Measurements from ENCODE around the gene BCAP29. TPM values are rescaled to one million over a fixed set of nuclear protein-coding genes. Genes with fewer than 3 reads are reported as not detected.

BCAP29 gene
- total RNA-seq, 1 experiment from 2014 or later, result 43.2 TPM

GRCh38 chr7:107588529-107589130 lies 8.6 kb downstream of the BCAP29 start:
- no peak for TF ChIP-seq EZH2phosphoT487 (IDR thresholded peaks at IDR 0.05; ENCODE audit: borderline replicate concordance)
- TF ChIP-seq POLR2A (IDR thresholded peaks at IDR 0.05; ENCODE audit: borderline replicate concordance, extremely low read depth, insufficient read depth, insufficient read length), result no peak
- no peak for TF ChIP-seq YY1 (IDR thresholded peaks at IDR 0.05; ENCODE audit: extremely low read depth, insufficient replicate concordance, low read depth, low read length)
- no peak for TF ChIP-seq ZNF274 (IDR thresholded peaks at IDR 0.05; ENCODE audit: low read depth, low read length)
- TF ChIP-seq ZFX (IDR thresholded peaks at IDR 0.05), result no peak
- TF ChIP-seq FOSL1 (IDR thresholded peaks at IDR 0.05; ENCODE audit: low read depth), result no peak
- TF ChIP-seq SP1 (IDR thresholded peaks at IDR 0.05; ENCODE audit: low read depth), result no peak
- TF ChIP-seq SIN3A (IDR thresholded peaks at IDR 0.05; ENCODE audit: low read depth), result no peak
- TF ChIP-seq JUND (IDR thresholded peaks at IDR 0.05), result no peak
- no peak for TF ChIP-seq CBX3 (IDR thresholded peaks at IDR 0.05; ENCODE audit: low read depth)
- TF ChIP-seq MAX (IDR thresholded peaks at IDR 0.05), result no peak
- TF ChIP-seq ELF1 (IDR thresholded peaks at IDR 0.05; ENCODE audit: borderline replicate concordance, low read depth), result no peak
- no peak for TF ChIP-seq ATF3 (IDR thresholded peaks at IDR 0.05)
- TF ChIP-seq EZH2 (IDR thresholded peaks at IDR 0.05), result no peak
- TF ChIP-seq REST (IDR thresholded peaks at IDR 0.05; ENCODE audit: low read depth), result no peak
- TF ChIP-seq RAD21 (IDR thresholded peaks at IDR 0.05; ENCODE audit: low read depth), result no peak
- DNase-seq (ENCODE audit: low read depth, low spot score) (no peak), ATAC-seq (no peak)
- Histone ChIP-seq H3K4me1 (ENCODE audit: control insufficient read depth in 1 of 2, insufficient read depth in 2 of 2, low read length in 2 of 2) (no peaks in the 10 kb centered on the region), H3K36me3 (ENCODE audit: control insufficient read depth in 1 of 2, insufficient read depth in 2 of 2, low read length in 2 of 2) (0 out of 4 replicates have a peak, but pooled peaks cover 2 to 5% of the 10 kb centered on the region in 2 experiments), H3K79me2 (ENCODE audit: insufficient read depth, low read length) (peaks cover 11% of the 10 kb centered on the region), H3K9ac (ENCODE audit: low read length) (no peak overlapping the region), H3K27ac (ENCODE audit: low read depth, low read length) (no peak overlapping the region), H3K27me3 (ENCODE audit: insufficient read depth, low read length) (no peaks in the 10 kb centered on the region), H4K20me1 (ENCODE audit: insufficient read depth) (no peaks in the 10 kb centered on the region), H3K4me2 (ENCODE audit: low read length) (no peak overlapping the region), H3K4me3 (replicated peaks in 1 of 2; ENCODE audit: low read depth in 1 of 2, low read length in 2 of 2) (no peak overlapping the region), H3K9me2 (ENCODE audit: insufficient read depth) (no peaks in the 10 kb centered on the region), H2AFZ (ENCODE audit: low read depth, low read length, poor library complexity, severe bottlenecking) (no peak overlapping the region), H3K9me3 (ENCODE audit: control insufficient read depth in 1 of 2, insufficient read depth in 1 of 2, low read depth in 1 of 2, low read length in 2 of 2) (no peaks in the 10 kb centered on the region)
- BruUV-seq (replicated peaks), result no TSS peak
- intact Hi-C loops (cut with micrococcal nuclease), result loop anchor here (10.0 kb wide), 3 partner anchors 136 to 394 kb away; no protein-coding TSS in a partner anchor
- CTCF ChIA-PET, result no interaction called here
- RAD21 ChIA-PET (ENCODE audit: low non-redundant PET in 1 of 2, low total read pairs in 2 of 2, uncharacterized antibody in 2 of 2, unreplicated experiment in 2 of 2), result no interaction called here
- POLR2A ChIA-PET, result no interaction called here
